Suprapubic skin (tissue), 4 donors: ENCODE results near the gene PIH1D2. TPM values are rescaled to one million over a fixed set of nuclear protein-coding genes. Genes with fewer than 3 reads are reported as not detected.

Source experiments
- DNase-seq, 2 donors: peaks; one replicate each; pipeline ENCODE4 v3.0.0-alpha.2; 2019; ENCODE audit warnings: low spot score in 2 of 2
- H3K27ac ChIP-seq: fragments of 200-600 bp; sonication (generic); one replicate; pipeline ENCODE4 v1.5.1; 2019
- H3K27me3 ChIP-seq: fragments of 200-600 bp; sonication (generic); one replicate; pipeline ENCODE4 v1.5.1; 2019
- H3K36me3 ChIP-seq: fragments of 200-600 bp; sonication (generic); one replicate; pipeline ENCODE4 v1.5.1; 2019
- H3K4me1 ChIP-seq: fragments of 200-600 bp; sonication (generic); one replicate; pipeline ENCODE4 v1.5.1; 2019
- H3K4me3 ChIP-seq: fragments of 200-600 bp; sonication (generic); one replicate; pipeline ENCODE4 v1.5.1; 2019; ENCODE audit warnings: mild to moderate bottlenecking
- H3K9me3 ChIP-seq: fragments of 200-600 bp; sonication (generic); one replicate; pipeline ENCODE4 v1.5.1; 2019
- CTCF ChIP-seq, 2 donors: fragments of 200-600 bp in 1 of 2; fragments of 450-650 bp in 1 of 2; sonication (generic) in 1 of 2; IDR thresholded peaks; one replicate each; pipeline ENCODE4 v1.5.1; 2016 to 2019; ENCODE audit warnings: antibody characterized with exemption in 2 of 2, mild to moderate bottlenecking in 1 of 2, moderate library complexity in 1 of 2
- EP300 ChIP-seq: sonication (generic); formaldehyde crosslinking; IDR thresholded peaks from one replicate; pipeline ENCODE4 v1.6.1; 2017; ENCODE audit warnings: antibody characterized with exemption
- POLR2A ChIP-seq, 2 donors: fragments of 450-650 bp; IDR thresholded peaks; one replicate each; pipeline ENCODE4 v1.6.1; 2017; ENCODE audit warnings: antibody characterized with exemption in 2 of 2, mild to moderate bottlenecking in 2 of 2, moderate library complexity in 2 of 2
- POLR2AphosphoS5 ChIP-seq, 3 donors: sonication (generic); formaldehyde crosslinking; IDR thresholded peaks; one replicate each; pipeline ENCODE4 v1.6.1; 2017; ENCODE audit warnings: antibody characterized with exemption in 3 of 3
- WGBS: methylation state at CpG from one replicate; pipeline ENCODE4 v1.1.5; 2018; 5-methylcytosine and 5-hydroxymethylcytosine counted together
- total RNA-seq, 4 donors: library from RNA; depleted of rRNA; stranded (reverse); fragments of >200 nt; gene quantifications; one replicate each; pipeline ENCODE4 v1.1.0, GENCODE V29; 2016

PIH1D2 gene
- total RNA-seq, 4 donors from 2014 or later, result 1.1 to 2.6 (median 2.3) TPM

DNA sequence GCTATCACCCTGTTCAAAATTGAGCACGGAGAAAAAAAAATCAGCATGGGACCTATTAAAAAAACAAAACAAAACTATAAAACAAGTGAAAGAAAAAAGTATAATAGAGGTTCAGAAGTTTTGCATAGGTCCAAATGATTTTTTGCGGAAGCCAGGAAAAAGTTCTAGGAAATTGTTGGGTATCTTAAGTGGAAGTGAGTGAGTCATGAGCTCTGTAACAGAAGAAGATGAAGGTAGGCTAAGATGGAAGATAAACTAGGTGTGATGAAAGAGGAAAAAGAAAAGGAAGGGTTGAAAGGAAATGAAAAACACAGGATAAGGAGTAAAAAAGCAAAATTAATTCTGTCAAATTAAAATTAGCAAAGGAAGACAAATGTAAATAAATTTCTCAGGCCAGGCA, 40.6 kb upstream of the PIH1D2 start:
- H3K36me3 ChIP-seq, result no peaks in the 10 kb centered on the region
- no peak for DNase-seq
- 91% methylated on average over 2 of the region's 2 CpGs for WGBS
- H3K4me1 ChIP-seq, result peaks cover 7% of the 10 kb centered on the region
- H3K4me3 ChIP-seq, result no peak overlapping the region
- TF ChIP-seq POLR2A (IDR thresholded peaks at IDR 0.05) (no peak), CTCF (IDR thresholded peaks at IDR 0.05) (no peak), EP300 (no peak), POLR2AphosphoS5 (IDR thresholded peaks at IDR 0.05) (no peak)
- H3K27ac ChIP-seq, result no peak overlapping the region
- H3K9me3 ChIP-seq, result no peaks in the 10 kb centered on the region
- H3K27me3 ChIP-seq, result no peaks in the 10 kb centered on the region

GRCh38 chr11:112113539-112114457, 40.0 kb upstream of the PIH1D2 start:
- TF ChIP-seq CTCF (IDR thresholded peaks at IDR 0.05), result peak; percentile 50 to 56
- TF ChIP-seq EP300, result no peak
- Histone ChIP-seq H3K36me3 (no peaks in the 10 kb centered on the region), H3K27me3 (no peaks in the 10 kb centered on the region), H3K4me1 (peaks cover 5% of the 10 kb centered on the region), H3K4me3 (no peak overlapping the region), H3K9me3 (no peaks in the 10 kb centered on the region), H3K27ac (no peak overlapping the region)
- no peak for DNase-seq
- 57% methylated on average over 6 of the region's 6 CpGs for WGBS

GRCh38 chr11:112106070-112106469, 32.3 kb upstream of the PIH1D2 start:
- Histone ChIP-seq H3K27ac (no peak overlapping the region), H3K4me1 (no peaks in the 10 kb centered on the region), H3K36me3 (peaks cover 10% of the 10 kb centered on the region), H3K4me3 (no peak overlapping the region), H3K27me3 (no peaks in the 10 kb centered on the region), H3K9me3 (no peaks in the 10 kb centered on the region)
- TF ChIP-seq POLR2AphosphoS5 (IDR thresholded peaks at IDR 0.05), result no peak
- TF ChIP-seq EP300, result no peak
- no peak for TF ChIP-seq POLR2A (IDR thresholded peaks at IDR 0.05)
- no peak for TF ChIP-seq CTCF (IDR thresholded peaks at IDR 0.05)
- 95% methylated on average over 8 of the region's 8 CpGs for WGBS
- no peak for DNase-seq

DNA sequence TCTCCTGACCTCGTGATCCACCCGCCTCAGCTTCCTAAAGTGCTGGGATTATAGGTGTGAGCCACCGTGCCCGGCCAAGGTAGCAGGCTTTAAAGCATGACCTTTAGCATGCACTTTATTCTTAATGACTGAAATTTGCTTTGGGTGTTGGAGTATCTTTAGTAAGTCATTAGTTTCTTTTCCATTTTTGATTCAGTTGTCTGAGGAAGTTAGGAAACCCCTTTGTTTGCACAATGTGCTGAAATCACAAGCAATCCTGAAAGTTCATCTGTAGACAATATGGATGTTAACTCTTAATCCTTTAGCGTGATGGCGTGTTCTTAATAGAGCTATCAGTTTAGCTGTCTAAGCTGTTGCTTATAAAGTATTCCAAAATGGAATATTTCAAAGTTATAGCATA, 29.6 kb upstream of the PIH1D2 start:
- H3K27ac ChIP-seq, result no peak overlapping the region

More for the DNA sequence above, 29.6 kb upstream of the PIH1D2 start:
- TF ChIP-seq POLR2A (IDR thresholded peaks at IDR 0.05) (no peak), CTCF (IDR thresholded peaks at IDR 0.05) (no peak), POLR2AphosphoS5 (IDR thresholded peaks at IDR 0.05) (no peak), EP300 (no peak)
- Histone ChIP-seq H3K27me3 (no peaks in the 10 kb centered on the region), H3K4me1 (no peaks in the 10 kb centered on the region), H3K4me3 (no peak overlapping the region), H3K9me3 (no peaks in the 10 kb centered on the region), H3K36me3 (peaks cover 9% of the 10 kb centered on the region)
- no peak for DNase-seq
- 75% methylated on average over 6 of the region's 6 CpGs for WGBS
